Activated effector memory CD4-positive, alpha-beta T cell treated with anti-CD3 and anti-CD28 coated beads, Interleukin-2, amount 50 U/mL, for 16 hours (primary cell): ENCODE results near the gene LMO2.
"Not testable (repeated sequence)": the region's sequence is repeated elsewhere in the genome, so short reads cannot be mapped to it uniquely, and the experiment has no call there.

Experiments
- DNase-seq: peaks from one replicate; pipeline ENCODE4 v3.0.0-alpha.2; 2020

LMO2 gene

DNA sequence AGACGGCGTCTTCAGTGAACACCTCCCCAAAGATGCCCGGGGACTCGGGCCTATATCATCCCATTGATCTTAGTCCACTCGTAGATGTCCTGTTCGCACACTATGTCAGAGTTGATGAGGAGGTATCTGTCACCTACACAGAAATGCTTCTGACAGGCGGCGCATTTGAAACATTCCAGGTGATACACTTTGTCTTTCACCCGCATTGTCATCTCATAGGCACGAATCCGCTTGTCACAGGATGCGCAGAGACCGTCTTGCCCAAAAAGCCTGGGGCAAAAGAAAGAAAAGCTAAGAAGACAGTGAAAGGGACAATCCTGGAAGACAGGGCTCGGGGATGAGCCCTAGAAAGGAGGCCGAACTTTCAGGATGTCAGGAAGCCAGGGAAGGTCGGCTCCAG lies 32.6 kb downstream of the LMO2 start:
- no peak for DNase-seq

DNA sequence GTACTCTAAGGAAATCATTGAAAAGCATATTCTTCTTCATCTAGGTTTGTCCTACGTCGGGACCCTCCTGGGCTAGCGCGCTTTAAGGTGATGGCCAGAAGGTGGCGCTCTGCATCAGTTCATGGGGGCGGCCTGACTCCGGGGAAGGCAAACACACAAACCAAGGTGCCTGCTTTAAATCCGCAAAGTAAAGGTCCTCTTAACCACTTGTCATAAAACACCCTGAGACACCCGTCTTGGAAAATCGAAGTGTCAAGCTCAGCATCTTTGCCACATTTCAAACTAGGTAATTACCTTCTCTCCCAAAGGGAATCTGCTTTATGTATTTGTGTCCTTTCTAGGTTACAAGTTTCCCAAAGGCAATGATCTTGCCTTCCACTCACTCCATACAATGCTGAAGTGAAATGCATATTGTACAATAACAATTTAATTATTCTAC lies 33.9 kb downstream of the LMO2 start:
- peak; percentile 89 for DNase-seq

DNA sequence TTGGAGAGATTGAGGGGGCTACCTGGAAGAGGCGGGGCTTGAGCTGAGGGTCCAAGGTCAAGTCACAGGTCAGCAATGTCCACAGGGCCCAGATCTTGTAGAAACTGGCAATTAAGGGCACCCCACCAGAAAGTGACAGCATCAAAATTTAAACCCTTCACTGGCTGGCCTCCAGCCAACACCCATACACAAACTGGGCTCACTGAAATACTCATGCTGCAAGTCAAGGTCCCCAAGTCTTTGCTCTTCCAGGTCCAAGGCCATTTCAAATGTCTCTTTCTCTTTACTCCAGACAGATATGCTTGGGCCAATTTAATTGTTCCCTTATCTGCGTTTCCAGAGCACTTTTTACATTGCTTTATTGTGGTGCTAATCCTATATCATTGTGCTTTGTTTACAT lies 36.4 kb downstream of the LMO2 start:
- DNase-seq = no peak

DNA sequence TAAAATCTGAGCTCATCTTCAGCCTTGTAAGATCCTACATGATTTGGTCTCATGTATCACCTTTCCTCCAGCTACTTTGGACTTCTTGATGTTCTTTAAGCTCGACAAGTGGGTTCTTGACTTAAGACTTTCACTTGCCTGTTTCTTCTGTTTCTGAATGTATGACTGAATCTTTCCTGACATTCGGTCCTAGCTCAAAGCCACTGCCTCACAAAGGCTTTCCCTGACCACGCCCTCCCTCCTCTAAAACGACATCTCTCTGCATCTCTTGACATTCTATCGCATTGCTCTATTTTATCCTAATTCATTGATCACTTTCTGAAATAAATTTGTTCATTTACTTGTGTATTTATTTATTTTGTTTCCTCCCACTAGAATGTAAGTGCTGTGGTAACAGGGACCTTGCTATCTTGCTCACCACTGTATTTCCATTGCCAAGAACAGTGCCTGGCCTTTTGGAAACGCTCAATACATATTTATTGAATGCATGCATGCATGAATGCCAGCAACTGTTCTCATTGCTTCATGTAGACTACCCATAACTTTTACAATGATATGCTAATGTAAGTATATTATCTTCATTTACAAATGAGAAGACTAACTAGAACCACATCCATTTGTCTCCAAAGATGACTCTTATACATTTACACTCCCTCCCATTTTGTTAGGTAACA lies 43.0 kb downstream of the LMO2 start:
- no peak for DNase-seq

DNA sequence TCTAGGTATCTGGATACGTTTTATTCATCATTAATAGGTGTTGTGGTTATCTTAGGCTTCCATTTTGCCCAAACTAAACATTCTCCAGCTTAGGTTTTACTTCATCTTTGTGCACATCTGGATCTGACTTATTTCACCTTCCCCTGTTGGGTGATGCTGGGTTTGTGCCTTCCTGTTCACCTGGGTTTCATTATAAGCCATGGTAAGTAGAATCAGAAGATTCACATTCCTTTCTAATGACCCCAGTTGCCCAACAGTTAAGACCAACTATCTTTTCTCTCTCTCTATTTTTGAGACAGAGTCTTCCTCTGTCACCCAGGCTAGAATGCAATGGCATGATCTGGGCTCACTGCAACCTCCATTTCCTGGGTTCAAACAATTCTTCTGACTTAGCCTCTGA lies 44.6 kb downstream of the LMO2 start:
- no peak for DNase-seq

DNA sequence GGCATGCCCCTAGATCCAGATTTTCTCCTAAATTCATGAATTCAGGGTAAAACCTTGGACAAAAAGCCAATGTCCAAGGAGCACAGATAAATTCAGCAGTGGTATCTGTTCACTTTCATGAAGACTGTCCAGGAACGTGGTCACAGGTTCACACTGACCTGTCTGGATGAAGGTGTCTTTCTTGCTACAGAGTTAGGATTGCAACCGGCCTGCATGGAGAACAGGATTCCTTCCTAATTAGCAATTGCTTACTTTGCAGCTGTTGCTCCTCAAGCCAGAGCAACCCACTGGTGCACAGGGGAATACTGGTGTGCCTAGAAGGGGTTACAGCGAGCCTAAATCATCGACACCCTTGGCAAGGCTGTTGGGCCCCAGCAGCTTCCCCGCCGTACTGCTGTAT lies 47.6 kb downstream of the LMO2 start:
- DNase-seq = no peak

DNA sequence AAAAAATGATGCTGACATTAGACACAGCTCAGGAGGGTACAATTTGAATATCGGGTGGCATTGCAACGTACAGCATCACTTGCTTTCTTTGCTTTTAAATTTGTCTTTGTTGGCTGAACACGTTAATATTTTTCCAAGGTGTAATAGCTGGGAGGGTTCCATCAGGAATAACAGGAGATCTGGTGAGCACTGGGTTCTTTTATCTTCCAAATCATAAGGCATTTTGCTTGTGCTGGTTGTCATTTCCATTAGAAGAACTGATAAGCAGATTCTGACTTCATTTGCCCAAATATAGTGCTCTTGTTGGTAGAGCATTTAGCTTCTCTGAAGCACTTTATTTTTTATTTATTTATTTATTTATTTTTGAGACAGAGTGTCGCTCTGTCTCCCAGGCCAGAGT lies 48.9 kb downstream of the LMO2 start:
- DNase-seq = no peak

DNA sequence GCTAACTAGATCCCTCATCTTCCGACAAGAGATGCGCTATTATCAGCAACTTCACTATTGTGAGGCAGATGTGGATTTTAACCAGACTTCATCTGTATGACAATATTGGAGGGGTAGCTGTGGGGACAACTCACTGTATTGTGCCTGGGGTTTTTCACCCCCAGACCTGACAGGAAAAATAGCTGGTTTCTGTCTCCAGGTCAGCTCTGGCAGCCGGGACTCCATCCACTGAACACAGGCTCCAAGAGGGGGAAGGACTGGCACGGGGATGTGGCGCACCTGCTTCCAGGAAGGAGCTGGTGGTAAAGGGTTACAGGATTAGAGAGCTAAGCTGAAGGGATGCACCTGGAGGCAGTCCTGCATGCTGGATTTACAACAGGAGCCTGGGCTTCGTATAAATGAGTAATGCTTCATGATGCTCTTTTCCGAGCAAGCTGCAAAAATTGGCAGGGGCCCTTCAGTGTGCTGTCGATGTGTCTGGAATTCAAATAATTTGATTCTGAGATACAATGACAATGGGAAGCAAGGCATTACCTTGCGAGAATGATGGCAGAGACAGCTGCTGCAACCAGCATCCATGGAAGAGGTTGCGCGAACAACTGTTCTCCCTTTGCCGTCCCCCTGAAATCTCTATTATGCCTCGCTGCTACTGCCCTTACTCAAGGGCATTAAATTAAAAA lies 49.5 kb downstream of the LMO2 start:
- DNase-seq = no peak

DNA sequence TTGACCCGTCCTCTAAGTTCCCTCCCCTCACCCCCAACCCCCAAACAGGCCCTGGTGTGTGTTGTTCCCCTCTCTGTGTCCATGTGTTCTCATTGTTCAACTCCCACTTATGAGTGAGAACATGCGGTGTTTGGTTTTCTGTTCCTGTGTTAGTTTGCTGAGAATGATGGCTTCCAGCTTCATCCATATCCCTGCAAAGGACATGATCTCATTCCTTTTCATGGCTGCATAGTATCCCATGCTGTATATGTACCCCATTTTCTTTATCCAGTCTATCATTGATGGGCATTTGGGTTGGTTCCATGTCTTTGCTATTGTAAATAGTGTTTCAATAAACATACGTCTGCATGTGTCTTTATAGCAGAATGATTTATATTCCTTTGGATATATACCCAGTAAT lies 53.6 kb downstream of the LMO2 start:
- DNase-seq = not testable (repeated sequence)

DNA sequence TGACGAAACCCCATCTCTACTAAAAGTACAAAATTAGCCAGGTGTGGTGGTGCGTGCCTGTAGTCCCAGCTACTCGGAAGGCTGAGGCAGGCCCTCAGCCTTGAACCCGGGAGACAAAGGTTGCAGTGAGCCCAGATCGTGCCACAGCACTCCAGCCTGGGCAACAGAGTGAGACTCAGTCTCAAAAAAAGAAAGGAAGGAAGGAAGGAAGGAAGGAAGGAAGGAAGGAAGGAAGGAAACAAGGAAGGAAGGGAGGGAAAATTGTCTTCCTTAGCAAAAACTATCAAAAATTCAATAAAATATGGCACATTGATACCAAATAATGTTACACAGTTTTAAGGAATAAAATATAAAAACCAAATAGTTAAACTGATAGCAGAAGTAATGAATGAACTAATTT lies 54.5 kb downstream of the LMO2 start:
- DNase-seq = not testable (repeated sequence)

DNA sequence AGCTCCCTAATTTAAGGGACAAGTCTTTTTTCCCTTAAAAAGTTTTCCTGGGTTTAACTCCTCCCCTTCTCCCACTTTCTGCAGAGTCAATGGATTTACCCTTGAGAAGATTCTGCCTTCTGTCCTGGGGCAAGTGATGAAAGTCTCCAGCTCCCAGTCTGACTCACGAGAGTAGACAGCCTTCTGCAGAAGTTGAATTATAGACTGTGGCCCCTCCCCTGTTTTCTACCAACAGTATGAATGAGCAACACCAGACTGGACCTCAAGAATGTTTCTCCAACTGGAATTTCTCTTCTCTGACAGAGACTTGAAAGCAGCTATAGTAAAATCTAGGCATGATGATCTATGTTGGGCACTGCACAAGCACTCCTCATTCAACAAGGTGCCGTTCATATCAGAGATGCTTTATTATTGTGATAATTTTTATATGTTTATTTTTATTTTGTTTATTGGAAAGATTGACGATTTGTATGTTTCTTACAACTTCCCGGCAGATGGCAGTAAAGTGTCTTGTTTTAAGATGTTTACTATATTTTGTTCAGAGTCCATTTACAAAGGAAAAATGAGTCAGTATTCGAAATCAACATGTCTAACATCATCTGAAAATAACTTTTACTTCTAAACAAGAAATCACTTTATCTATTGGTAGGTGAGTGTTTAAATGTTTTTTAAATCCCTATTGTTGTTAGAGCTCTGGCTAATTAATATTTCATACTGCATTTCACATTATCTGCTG lies 56.6 kb downstream of the LMO2 start:
- DNase-seq = no peak

DNA sequence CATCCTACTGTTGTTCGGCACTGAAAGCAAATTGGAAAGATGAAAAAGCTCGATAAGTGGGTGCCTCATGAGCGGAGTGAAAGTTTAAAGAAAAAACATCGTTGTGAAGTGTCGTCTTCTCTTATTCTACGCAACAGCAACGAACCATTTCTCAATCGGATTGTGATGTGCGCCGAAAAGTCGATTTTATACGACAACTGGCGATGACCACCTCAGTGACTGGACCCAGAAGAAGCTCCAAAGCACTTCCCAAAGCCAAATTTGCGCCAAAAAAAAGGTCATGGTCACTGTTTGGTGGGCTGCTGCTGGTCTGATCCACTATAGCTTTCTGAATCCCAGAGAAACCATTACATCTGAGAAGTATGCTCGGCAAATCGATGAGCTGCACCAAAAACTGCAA lies 59.2 kb downstream of the LMO2 start:
- DNase-seq = no peak

DNA sequence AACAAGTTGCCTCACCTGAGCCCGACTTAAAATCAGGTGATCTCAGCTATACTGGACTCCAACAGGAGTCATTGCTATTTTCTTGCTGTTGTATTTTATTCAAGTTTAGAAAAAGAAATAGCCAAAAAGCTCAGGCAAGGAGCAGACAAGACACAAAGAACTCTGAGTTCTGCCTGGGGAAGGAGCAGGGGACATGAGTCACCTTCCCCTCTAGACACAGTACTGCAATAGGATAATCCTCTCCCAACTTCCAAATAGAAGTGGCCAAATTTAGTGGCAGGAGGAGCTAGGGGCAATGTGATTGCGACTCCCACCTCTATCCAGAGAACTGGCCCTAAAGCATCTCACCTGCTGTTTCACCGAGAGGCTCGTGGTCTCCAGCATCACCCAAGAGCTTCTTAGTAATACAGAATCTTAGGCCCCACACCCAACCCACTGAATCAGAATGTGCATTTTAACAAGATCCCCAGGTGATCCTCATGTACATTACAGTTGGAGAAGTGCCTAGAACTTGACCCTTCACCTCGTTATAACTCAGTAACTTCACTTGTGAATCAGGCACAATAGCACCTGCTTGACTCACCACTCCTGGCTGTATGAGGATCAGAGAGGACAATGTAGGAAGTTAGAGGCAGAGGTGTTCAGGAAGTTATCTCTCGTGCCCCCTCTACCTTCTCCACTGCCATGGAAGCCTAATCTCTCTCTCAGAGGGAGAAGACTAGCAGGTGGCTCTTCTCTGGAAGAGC lies 60.8 kb downstream of the LMO2 start:
- DNase-seq = no peak

DNA sequence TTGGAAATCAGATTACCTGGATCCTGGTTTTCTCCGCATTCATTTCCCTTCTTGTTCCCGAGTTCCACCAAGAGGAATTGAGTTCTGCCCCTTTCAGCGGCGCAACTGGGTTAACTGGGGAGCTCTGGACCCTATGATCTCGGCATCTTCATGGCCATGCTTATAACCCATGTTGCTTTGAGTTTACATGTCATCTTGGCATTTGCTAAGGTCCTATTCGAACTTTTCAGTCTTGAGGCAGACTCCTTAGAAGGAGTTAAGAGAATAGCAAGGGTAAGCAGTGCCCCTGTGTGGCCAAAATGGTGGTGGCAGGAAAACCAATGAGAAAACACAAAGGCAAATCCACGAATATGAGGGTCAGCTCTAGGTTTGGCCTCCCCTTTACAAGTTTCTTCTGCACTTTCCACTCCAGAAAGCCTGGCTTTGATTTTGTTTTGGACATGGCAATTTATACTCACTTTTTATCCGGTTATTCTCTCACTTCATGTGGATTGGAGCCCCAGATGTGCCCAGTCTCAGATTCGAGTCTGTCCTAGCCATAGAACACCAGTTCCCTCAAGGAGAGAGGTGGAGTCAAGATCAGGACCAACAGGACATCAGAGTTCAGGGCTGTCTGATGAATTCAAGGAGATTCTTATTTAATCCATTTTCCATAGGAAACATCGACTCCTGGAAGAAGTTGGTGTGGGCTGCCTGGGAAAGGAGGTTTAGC lies 62.3 kb downstream of the LMO2 start:
- DNase-seq = peak; percentile 76

DNA sequence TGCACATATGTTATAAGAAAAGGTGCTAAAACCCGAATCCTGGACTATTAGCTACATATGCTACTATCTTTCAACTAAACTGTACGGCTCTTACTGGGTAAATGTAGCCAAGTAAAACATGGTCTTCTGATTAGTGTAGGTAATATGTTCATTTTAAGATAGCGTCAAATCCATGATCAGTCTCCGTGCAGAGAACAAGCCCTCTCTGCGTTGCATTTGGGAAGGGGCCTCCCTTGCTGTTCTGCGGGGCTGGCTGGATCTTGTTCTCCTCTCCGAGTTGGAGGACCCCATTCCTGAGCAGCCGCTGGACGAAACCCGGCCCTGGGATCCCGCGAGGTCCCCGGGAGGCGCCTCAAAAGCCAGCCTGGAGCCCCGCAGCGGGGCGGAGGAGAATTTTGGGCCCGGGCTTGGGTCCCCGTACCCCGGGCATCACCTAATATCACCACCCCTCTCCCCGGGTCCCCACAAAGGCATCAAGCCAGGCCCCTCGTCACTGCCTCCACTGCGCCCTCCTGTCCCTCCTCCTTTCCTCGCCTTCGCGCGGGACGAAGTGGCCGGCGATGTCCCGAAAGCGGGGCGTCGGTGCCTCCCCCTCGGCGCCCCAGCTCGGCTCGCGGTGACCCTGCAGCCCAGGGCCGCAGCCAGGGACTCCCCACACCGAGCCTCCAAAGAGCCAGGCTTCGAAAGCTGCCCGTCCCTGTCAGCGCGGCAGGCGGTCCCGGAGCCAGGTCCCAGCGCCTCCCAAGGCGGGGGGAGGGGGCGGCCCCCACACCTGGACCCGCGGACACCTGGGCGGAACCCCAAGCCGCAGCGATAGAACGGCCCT lies 63.1 kb downstream of the LMO2 start:
- no peak for DNase-seq

DNA sequence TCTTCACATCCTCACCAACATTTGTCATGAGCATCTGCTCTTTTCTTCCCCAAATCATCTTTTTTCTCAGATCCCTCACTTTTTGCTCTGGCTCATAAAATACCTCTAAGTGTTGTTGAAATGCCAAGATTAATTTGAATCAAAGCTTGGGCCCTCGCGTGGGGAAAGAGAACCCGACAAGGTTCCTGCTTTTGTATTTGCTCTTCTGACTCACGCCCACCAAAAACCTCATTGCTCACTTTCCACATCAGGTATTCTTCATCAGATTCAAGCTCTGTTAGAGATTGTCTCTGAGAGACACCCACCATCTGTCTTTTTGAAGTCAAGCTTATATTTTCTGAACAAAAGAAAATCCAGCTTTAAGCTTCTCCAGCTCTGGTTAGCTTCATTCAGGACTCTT lies 64.7 kb downstream of the LMO2 start:
- no peak for DNase-seq

DNA sequence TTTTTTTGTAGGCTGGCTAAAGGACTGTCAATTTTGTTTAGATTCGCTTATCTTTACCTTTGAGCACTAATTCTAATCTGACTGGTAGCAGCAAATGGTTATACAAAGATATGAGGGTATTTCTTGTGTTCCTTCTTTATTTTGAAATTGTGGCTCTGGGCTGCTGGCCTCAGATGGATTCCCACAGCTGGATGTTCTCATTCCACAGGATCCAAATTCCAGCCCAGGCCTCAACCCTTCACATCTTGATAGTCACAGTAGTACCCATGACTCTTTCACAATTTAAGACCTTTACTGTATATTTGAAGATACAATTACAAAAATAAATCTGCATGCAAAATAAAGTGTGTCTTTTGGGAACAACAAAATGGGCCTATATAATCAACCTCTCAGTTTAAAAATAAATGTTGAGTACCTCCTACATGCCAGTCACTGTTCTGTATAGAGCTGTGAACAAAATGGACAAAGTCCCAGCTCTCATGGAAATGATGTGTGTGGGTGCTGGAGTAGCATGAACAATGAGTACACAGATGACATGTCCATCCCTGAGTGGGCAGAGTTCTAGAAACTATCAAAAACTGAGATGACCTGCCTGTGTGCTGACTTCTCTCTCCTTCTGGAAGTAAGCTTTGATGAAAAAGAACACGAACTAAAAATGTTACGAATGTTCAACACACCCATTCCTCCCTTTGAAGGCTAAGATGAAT lies 65.9 kb downstream of the LMO2 start:
- DNase-seq = no peak

DNA sequence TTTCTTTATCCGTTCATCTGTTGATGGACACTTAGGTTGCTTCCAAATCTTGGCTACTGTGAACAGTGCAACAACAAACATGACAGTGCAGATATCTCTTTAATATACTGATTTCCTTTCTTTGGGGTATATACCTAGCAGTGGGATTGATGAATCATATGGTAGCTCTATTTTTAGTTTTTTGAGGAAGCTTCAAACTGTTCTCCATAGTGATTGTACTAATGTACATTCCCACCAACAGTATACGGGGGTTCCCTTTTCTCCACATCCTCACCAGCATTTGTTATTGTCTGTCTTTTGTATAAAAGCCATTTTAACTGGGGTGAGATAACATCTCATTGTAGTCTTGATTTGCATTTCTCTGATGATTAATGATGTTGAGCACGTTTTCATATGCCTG lies 68.9 kb downstream of the LMO2 start:
- not testable (repeated sequence) for DNase-seq

DNA sequence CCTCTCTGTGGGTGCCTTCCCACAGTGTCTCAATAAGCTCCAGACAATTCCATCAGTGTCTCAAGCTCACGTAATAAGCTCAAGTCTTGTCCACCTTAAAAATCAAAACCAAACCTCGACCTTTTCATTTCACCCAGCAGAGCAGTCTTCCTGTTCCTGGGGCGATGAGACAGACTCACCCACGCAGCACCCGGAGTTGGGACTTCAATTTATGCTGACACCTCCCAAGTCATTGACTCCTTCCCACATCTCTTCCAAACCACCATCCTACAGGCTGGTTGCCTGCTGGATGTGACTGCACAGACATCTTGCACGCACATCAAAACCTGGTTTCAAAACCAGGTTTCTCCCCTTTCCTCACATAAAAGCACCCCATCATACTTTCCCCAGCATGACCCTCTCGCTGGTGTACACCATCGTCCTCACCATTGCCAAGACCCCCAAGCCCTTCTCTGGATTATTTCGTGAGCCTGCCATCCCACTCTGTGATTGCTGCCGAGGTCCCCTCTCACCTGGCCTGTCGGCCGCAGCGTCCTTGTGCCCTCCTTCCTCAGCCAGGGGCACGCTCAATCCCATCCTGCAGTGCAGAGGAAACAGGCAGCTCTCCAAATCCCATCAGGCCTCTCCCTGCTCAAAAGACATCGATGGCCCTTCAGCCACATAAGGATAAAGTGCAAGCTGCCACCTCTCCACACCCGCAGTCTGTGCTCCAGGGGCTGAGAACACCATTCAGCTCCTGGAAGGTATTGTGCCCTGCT lies 72.4 kb downstream of the LMO2 start:
- no peak for DNase-seq
